HTR-8/SVneo (cell line): ENCODE data around the gene SGPP2.
A peak's percentile ranks its signal among the peaks of the same experiment; 100 is the strongest.
"Not testable (repeated sequence)": the region's sequence is repeated elsewhere in the genome, so short reads cannot be mapped to it uniquely, and the experiment has no call there.

Source experiments
- DNase-seq: peaks from one replicate; pipeline ENCODE4 v3.0.0; 2011; ENCODE audit warnings: low spot score, mixed read lengths; ENCODE audit not compliant: insufficient read length
- FAIRE-seq: peaks from 2 replicates; lab custom pipeline; 2011; peaks lifted over from hg19 to GRCh38; lab: Jason Lieb, UNC

Gene SGPP2

DNA sequence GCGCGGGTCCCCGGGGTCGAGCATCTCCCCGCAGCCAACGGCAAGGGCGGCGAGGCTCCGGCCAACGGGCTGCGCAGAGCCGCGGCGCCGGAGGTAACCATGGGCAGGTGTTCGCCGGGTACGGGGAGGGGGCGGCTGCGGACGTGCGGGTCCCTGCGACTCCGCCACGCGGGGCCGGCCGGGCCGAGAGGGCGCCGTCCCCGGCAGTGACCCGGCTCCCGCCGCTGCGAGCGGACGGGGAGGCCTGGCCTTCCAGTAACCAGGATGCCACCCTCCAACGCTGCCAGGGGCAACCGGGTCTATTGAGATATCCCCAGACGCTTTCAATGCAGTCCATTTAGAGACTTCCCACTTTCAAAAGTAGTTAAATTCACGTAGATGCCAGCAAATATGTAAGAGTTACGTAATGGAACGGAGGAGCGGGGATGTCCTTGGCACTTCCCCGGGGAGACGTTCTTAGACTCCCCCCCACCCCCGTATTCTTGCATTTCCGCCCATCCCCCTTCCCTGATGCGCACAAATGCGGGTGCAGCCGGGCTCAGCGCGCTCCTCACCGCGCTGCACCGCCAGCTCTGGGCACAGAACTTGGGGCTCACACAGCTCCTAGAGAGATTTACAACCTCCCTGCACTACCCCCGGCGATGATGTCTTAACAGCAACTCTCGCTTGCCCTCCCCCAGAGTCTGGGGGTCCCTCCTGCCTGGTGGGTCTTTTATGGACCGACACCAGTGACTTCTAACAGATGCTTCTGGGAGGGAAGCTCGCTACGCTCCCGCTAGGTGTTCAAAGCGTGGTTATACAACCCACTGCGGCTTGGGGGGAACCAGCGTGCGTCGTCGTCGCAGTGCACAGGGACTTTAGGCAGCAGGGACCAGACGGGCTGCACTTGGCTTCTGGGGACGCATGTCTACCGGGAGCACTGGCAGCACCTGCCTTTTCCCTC is 657 bp downstream of the SGPP2 start:
- FAIRE-seq = no peak
- no peak for DNase-seq

DNA sequence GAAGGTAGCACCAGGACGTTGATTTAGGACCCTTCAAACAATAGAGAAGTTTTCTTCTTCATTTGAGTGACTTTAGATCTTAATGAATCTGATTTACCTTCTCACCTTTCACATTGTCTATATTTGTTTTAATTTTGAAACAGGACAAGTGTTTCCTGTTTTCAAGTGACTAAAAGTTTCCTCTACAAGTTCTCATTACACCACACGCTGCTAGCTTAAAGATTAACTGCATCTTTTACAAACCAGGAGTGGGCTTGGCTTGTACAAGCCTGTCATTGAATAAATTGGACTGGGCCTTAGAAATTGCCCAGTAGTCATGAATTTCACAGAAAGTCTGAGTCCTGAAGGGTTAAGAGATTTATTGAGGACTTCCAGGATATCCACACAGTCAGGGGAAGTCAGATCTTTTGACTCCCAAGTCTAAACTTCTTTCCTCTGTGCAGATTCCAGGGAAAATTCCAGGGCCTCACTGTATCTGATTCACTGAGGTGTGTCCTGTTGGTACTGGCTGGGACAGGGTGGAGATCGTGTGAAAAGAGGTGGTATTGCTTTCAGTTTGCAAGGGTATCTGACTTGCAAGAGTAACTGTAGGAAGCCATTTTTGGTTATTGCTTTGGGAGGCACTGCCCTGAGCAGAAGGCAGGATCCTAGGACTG is 3.4 kb downstream of the SGPP2 start:
- FAIRE-seq = no peak
- no peak for DNase-seq

GRCh38 chr2:222430071-222430470 is 5.7 kb downstream of the SGPP2 start:
- FAIRE-seq (no peak), DNase-seq (no peak)

DNA sequence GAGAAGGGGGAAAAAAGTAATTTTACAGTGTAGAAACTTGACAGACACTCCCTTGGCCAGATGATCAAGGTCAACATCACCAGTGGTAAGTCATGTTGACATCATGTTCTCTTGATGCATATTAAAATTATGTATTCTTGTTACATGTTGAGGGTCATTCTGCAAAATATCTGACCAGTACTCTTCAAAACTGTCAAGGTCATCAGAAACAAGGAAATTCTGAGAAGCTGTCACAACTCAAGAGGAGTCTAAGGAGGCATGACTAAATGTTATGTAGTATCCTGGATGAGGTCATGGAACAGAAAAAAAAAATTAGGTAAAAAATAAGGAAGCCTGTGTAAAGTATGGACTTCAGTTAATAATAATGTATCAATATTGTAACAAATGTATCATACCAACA is 6.3 kb downstream of the SGPP2 start:
- DNase-seq (no peak), FAIRE-seq (no peak)

DNA sequence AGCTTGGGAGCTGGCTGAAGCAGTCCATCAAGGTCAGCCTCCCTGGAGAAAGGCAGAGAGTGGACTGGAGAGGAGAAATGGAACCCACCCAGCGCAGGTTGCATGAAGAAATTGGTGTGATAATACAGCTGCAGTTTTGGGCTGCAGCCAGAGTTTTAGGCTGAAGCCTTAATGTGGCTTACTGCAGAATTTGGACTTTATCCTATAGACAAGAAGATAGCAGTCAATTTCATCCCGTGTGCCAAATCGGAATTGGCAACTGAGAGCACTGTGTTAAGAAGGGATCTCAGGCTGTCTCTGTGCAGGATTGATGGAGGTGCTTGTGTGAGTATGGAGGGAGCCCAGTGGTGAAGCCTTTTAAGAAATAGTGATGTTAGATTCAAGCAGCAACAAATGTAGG is 7.5 kb downstream of the SGPP2 start:
- no peak for FAIRE-seq
- DNase-seq = no peak

DNA sequence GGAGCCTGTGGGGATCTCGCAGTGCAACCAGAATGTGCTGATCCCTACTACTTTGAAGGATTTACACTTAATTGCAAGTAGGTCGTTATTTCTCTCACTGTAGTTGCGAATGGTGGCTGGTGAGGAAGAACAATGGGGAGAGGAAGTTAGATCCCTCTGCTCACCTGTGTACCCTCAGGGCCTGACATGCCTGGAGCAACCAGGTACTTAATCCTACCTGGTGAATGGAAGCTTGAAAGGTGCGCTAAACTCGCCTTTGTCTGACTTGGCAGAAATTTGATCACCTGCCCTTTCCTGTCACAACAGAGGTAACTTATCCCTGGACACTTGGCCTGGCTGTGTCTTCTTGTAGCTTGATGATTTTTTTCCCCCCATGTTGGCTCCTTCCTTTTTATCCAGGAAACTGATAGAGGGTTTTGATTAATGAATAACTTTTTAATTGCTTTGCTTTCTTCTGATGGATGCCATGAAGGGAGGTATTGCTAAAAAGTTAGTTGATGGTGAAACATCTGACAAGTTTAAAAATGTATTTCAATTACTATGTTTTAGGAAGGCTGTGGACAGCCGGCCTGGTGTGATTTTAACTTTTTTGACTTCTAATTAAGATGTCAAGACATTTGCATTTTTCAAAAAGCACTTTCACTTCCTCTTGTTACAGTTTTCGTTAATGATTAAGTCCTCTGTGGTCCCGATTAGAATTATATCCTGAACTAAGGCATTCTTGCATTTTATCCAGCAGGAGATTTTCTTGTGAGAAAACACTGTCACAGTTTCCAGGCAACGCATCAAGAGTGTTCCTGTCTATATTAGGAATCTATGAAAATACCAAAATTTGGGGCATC is 9.2 kb downstream of the SGPP2 start:
- FAIRE-seq (no peak), DNase-seq (no peak)

GRCh38 chr2:222434204-222434603 is 9.9 kb downstream of the SGPP2 start:
- DNase-seq (no peak), FAIRE-seq (no peak)

GRCh38 chr2:222435400-222436039 is 11.2 kb downstream of the SGPP2 start:
- FAIRE-seq, DNase-seq: not testable (repeated sequence)

DNA sequence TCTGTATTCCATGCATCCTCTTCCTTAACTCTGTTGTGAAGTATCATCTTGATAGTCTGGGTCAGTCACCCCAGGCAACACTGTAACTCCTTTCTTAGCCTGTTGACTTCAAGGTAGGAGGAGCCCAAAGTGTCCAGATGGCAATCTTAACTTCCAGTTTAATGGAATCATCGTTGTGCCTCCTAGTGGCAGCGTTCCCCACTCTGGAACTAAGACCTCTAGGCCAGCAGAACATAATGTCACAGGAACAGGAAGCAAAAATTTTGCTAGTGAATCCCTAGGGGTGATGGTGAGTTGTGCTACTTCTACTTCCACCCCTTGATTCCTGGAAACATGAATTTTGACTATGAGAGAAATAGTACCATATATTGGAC is 11.7 kb downstream of the SGPP2 start:
- FAIRE-seq = no peak
- DNase-seq = no peak

GRCh38 chr2:222439692-222440091 is 15.3 kb downstream of the SGPP2 start:
- FAIRE-seq = no peak

GRCh38 chr2:222440673-222441422 is 16.5 kb downstream of the SGPP2 start:
- no peak for FAIRE-seq

More at GRCh38 chr2:222439692-222440091, 15.3 kb downstream of the SGPP2 start:
- no peak for DNase-seq

GRCh38 chr2:222442665-222443064 is 18.3 kb downstream of the SGPP2 start:
- no peak for FAIRE-seq
- no peak for DNase-seq

More at GRCh38 chr2:222440673-222441422, 16.5 kb downstream of the SGPP2 start:
- DNase-seq = peak; percentile 63

GRCh38 chr2:222445227-222445626 is 20.9 kb downstream of the SGPP2 start:
- FAIRE-seq = no peak
- DNase-seq = no peak

DNA sequence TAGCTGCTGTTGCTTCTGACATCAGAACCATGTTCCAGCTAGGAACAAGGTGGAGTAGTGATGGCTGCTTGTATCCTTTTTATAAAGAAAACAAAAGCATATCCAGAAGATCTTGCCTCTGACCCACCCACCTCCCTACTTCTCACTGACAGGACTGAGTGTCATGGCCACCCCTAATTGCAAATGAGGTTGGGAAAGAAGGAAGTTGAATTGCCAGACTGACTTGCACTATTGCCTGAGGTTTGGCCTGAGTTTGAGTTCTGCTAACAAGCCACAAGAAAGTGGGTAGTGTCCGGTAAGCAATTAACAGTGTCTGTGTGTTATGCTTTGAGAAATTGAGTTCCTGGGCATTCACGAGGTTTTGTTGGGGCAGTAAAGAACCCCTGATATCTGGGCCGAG is 22.8 kb downstream of the SGPP2 start:
- no peak for DNase-seq
- no peak for FAIRE-seq

- DNase-seq (peak; percentile 24), FAIRE-seq (no peak)
These were observed 24.4 kb downstream of the SGPP2 start for GRCh38 chr2:222448748-222449181.

DNA sequence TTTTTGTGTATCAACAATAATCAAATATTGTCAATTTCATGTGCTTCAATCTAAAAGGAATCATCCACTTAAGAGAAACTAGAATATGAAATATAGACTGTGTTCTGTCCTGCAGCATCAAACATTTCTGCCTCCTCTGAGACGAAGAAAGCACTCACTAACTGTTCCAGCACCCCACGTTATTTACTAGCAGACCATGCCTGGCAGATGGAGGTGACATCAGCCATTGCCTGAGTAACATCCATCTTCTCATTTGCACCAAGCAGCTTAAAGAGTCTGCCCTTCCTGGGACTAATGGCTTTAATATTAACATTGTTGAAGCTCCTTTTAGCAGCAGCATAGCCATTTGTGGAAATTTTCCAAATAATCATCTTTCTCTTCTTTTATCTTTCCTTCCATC is 25.7 kb downstream of the SGPP2 start:
- FAIRE-seq (no peak), DNase-seq (no peak)

DNA sequence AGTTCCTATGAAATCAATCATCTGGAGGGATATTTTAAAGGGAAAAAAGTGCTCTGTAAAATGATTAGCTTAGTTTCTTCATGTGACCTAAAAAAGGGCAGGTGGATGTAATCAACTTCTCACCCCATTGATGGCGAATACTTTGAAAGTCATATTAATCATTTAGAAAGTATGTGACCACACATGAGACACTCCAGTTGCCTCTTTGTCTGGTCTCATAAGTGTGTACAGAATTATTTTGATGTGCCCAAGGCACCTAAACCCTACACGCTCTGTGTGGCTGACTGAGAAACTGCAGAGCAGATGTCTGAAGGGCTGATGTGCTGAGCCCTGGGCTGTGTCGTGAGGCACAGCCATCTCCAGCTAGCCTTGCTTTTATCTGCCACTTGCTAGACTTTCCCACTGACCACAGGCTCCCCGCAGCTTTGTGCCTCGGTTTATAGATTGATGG is 26.9 kb downstream of the SGPP2 start:
- DNase-seq (no peak), FAIRE-seq (no peak)

DNA sequence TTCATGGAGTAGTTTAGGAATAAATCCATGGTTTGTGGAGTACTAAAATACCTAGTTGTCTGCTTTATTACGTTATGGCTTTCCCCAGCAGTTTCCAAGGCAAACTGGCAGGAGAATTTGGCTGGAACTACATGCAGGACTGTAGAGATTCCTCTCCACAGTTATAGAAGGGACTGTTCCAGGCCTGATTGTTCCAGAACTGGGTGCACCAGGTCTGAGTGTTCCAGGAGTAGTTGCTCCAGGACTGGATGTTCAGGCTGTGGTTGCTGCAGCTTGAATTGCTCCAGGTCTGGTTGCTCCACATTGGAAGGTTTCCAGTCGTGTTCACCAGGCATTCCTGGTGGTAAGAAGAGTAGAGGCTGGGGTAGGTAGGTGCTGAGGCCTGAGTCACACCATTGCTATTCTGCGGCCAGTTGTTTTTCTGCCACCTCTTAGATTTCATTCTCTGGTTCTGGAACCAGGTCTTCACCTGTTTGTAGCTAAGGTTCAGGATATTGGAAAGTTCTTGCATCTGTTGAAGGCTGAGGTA is 28.1 kb downstream of the SGPP2 start:
- FAIRE-seq (no peak), DNase-seq (no peak)

- FAIRE-seq (no peak), DNase-seq (no peak)
These were observed 32.2 kb downstream of the SGPP2 start for GRCh38 chr2:222456479-222457077.
